HG02981 (cell line): ENCODE measurements around the gene NEO1.

Experiments
- ATAC-seq: cut with Tn5 transposase; IDR thresholded peaks from one replicate; pipeline ENCODE4 v1.9.1; 2021; ENCODE audit warnings: mild to moderate bottlenecking, moderate library complexity; ENCODE audit not compliant: unreplicated experiment

The NEO1 gene

DNA sequence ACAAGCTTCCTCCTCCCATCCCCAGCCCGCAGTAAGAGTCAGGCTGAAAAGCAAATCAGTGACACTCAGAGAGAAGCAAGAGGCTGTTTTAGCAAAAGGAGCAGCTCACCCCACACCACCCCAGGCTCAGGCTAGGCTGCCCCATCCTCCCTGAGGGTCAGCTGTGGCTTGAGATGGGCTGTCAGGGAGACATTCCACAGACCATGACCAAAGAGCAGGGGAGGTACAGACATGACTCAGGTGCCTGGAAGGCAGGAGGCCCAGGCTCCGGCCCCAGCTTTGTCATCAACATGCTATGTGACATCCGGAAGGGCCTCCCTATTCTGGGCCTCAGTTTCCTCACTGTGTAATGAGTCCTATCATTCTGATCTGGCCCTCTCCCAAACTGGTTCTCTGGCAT, 291.8 kb downstream of the NEO1 start:
- no peak for ATAC-seq

DNA sequence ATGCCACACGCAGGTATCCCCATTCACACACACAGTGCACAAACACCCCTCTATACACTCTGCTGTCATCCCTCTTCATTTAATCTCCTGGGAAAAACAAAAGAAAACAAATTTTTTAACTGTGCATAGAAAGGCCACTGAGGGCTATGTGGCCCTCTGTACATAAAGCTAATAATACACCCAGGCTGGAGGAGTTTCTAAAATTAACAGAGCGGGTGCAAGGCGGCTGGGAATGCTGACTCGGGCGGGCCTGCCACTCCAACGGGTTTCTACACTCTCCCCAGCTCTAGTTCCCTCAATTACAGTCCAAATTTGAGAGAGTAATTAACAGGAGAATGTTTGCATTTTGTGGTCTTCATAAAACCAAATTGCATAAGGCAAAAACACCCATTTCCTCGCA, 293.4 kb downstream of the NEO1 start:
- no peak for ATAC-seq

DNA sequence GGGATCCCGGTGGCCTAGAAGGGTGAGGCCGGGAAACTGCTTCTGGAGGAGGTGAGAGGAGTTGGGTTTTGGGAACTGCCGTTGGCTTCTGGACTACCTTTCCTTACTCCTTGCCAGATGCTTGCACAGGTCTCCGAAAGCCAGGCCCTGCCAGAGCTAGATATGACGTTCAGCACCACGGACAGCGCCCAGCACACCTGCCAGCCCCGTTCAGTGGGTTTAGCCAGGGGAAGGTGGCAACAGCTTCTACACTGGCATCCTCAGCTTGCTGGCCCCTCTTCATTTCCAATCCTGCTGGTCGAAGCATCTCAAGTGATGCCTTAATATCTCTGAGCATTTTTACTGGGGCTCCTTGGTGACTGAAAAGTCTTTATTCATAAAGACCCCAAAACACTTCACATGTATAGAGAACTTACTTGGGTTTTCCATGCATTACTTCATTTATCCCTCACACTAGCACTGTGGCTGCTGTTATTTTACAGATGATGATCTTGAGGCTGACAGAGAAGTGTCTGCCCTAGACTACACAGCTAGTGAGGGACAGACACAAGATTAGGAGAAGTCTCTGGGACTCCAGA, 294.6 kb downstream of the NEO1 start:
- no peak for ATAC-seq

DNA sequence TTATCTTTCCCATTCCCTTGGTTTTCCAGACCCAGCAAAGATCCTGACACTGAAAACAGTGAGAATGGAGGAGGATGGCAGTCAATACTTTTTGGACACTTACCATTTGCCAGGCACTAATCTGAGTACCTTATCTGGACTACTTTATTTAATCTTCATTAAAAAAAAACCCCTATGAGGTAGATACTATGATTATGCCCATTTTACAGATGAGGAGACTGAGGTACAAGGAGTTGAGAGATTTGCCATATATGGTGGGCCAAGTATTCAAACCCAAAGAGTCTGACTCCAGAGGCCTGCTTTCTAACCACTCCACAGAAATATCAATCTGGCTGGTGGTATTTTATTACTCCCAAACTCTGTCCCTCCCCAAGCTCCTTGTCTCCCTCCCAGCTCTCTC, 296.9 kb downstream of the NEO1 start:
- no peak for ATAC-seq

DNA sequence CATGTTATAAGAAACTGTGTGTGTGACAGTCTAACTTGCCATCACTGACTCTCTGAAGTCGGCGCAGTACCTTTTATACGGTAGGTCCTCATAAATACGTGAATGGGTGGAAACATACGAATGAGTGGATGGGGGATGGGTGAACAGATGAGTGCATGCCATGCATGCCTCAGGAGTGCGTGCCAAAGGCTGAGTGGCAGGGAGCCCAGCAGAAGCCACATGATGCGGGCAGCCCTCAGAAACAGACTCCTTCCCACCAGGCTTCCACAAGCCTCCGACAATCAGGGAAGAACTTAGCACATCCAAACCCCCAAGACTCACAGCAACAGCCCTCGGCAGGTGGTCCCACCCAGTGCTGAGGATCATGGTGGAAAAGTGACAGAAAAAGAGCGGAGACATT, 299.8 kb downstream of the NEO1 start:
- no peak for ATAC-seq

DNA sequence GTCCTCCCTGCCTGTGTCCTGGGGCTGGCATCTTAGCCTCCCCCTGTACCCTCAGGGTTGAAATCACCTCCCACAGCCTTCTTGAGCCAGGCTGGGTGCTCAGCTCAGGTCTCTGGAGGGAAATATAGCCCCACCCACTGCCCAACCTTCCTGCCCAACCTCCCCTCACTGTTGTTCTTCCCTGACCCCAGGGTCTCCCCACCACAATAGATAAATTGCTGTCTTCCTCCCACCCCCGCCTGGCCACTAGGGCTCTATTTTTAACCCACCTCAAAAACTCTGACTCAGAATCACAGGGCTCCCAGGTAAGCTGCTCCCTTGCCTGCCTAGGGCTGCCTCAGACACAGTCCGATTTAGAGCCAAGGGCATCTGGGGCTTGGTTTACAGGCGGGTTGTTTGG, 301.5 kb downstream of the NEO1 start:
- no peak for ATAC-seq

DNA sequence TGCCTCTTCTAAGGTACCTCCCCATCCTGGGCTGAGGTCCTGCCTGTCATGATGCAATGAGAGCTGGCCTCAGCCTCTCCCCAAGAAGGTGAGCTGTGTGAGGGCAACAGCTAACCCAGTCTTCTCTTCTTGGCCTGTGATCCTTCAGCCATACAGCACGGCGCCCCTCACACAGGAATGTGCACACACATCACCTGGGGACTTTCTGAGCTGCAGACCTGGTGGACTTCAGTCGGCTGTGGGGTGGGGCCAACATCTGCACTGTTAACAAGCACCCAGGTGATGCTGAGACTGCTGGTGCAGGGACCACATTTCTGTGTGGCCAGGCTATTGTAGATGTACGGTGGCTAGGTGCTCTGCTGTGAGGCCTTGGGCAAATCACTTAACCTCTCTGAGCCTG, 302.0 kb downstream of the NEO1 start:
- no peak for ATAC-seq
